Caco-2 (cell line): ENCODE data around the gene PCDH20. TPM values are rescaled to one million over a fixed set of nuclear protein-coding genes. Genes with fewer than 3 reads are reported as not detected.
A peak's percentile ranks its signal among the peaks of the same experiment; 100 is the strongest.

Experiments
- BruUV-seq: library from RNA; stranded (reverse); fragments of 400-500 nt; replicated peaks from 2 replicates; lab custom pipeline; 2021; lab: Mats Ljungman, UMichigan
- CTCF ChIA-PET: fragments of 300-600 bp; sonication (Branson Sonifier 250); formaldehyde crosslinking; loops from one replicate; lab custom pipeline; 2022; ENCODE audit warnings: antibody characterized with exemption; lab: Charles Lee
- POLR2A ChIA-PET: fragments of 300-600 bp; sonication (Branson Sonifier 250); formaldehyde crosslinking; loops from one replicate; lab custom pipeline; 2022; ENCODE audit warnings: antibody characterized with exemption; lab: Charles Lee
- DNase-seq, 2 experiments: peaks; one replicate each; pipeline versions ENCODE4 v3.0.0 to v3.0.0-alpha.2; 2020 to 2022
- H3K27me3 ChIP-seq: replicated peaks from 2 replicates; pipeline ENCODE4 v1.6.0; 2011; ENCODE audit warnings: low read length; ENCODE audit not compliant: control insufficient read depth, insufficient read depth
- H3K36me3 ChIP-seq: 2 replicates; pipeline ENCODE4 v1.5.1; 2011; ENCODE audit warnings: low read length; ENCODE audit not compliant: control insufficient read depth, insufficient read depth
- H3K4me1 ChIP-seq: fragments of 250-450 bp; sonication (Bioruptor Pico); 2 replicates; pipeline ENCODE4 v1.5.1; 2020; ENCODE audit warnings: mild to moderate bottlenecking
- H3K4me3 ChIP-seq: 2 replicates; pipeline ENCODE4 v1.5.1; 2011; ENCODE audit warnings: low read depth, mild to moderate bottlenecking, control low read depth, low read length
- H3K9me3 ChIP-seq: fragments of 250-450 bp; sonication (Bioruptor Pico); 2 replicates; pipeline ENCODE4 v1.5.1; 2020; ENCODE audit warnings: mild to moderate bottlenecking, moderate library complexity
- H3K27ac Mint-ChIP-seq: one replicate; pipeline ENCODE4 v1.8.0; 2022; ENCODE audit warnings: mixed read lengths; ENCODE audit not compliant: unreplicated experiment
- H3K27me3 Mint-ChIP-seq: one replicate; pipeline ENCODE4 v1.8.0; 2022; ENCODE audit warnings: mixed read lengths; ENCODE audit not compliant: insufficient read depth, unreplicated experiment
- H3K36me3 Mint-ChIP-seq: one replicate; pipeline ENCODE4 v1.8.0; 2022; ENCODE audit warnings: mild to moderate bottlenecking, mixed read lengths; ENCODE audit not compliant: insufficient read depth, unreplicated experiment
- H3K4me1 Mint-ChIP-seq: one replicate; pipeline ENCODE4 v1.8.0; 2022; ENCODE audit warnings: low read depth, mixed read lengths; ENCODE audit not compliant: unreplicated experiment
- H3K4me3 Mint-ChIP-seq: one replicate; pipeline ENCODE4 v1.8.0; 2022; ENCODE audit warnings: mild to moderate bottlenecking, moderate library complexity, mixed read lengths; ENCODE audit not compliant: unreplicated experiment
- H3K9me3 Mint-ChIP-seq: one replicate; pipeline ENCODE4 v1.8.0; 2022; ENCODE audit warnings: mixed read lengths; ENCODE audit not compliant: unreplicated experiment
- intact Hi-C: fragments of 100-400 bp; cut with micrococcal nuclease; formaldehyde crosslinking; loops from one replicate; pipeline ENCODE4 v1.10.0; 2022; ENCODE audit not compliant: unreplicated experiment
- total RNA-seq: library from RNA; stranded (reverse); gene quantifications from 2 replicates; pipeline ENCODE4 v1.2.3, GENCODE V29; 2022
- TF ChIP-seq, protein P1 (sequence below), 2 experiments: fragments of 200-600 bp in 1 of 2; IDR thresholded peaks; 1 replicate in 1 of 2; 2 replicates in 1 of 2; pipeline versions ENCODE4 v1.5.1 to v1.8.0; 2011 to 2022; ENCODE audit warnings: antibody characterized with exemption in 1 of 2, control low read depth in 1 of 2, inconsistent platforms in 1 of 2, low read depth in 1 of 2, low read length in 1 of 2, mild to moderate bottlenecking in 1 of 2, moderate library complexity in 1 of 2; ENCODE audit not compliant: insufficient read depth in 1 of 2, severe bottlenecking in 1 of 2, unreplicated experiment in 1 of 2

Gene PCDH20
- total RNA-seq, 1 experiment from 2014 or later, result not detected

- H3K27me3 Mint-ChIP-seq, result peaks cover 7% of the 10 kb centered on the region
Observed at GRCh38 chr13:61415058-61415721, 459 bp downstream of the PCDH20 start.

GRCh38 chr13:61414686-61415057 lies 977 bp downstream of the PCDH20 start:
- H3K4me3 ChIP-seq, result no peak overlapping the region
- no peaks in the 10 kb centered on the region for H3K36me3 Mint-ChIP-seq
- no peaks in the 10 kb centered on the region for H3K36me3 ChIP-seq
- intact Hi-C loops, result loop anchor here (5.0 to 10.0 kb wide), 3 partner anchors 163 to 290 kb away; no protein-coding TSS in a partner anchor
- H3K9me3 Mint-ChIP-seq, result no peaks in the 10 kb centered on the region
- DNase-seq, result no peak
- TF ChIP-seq, protein P1, sequence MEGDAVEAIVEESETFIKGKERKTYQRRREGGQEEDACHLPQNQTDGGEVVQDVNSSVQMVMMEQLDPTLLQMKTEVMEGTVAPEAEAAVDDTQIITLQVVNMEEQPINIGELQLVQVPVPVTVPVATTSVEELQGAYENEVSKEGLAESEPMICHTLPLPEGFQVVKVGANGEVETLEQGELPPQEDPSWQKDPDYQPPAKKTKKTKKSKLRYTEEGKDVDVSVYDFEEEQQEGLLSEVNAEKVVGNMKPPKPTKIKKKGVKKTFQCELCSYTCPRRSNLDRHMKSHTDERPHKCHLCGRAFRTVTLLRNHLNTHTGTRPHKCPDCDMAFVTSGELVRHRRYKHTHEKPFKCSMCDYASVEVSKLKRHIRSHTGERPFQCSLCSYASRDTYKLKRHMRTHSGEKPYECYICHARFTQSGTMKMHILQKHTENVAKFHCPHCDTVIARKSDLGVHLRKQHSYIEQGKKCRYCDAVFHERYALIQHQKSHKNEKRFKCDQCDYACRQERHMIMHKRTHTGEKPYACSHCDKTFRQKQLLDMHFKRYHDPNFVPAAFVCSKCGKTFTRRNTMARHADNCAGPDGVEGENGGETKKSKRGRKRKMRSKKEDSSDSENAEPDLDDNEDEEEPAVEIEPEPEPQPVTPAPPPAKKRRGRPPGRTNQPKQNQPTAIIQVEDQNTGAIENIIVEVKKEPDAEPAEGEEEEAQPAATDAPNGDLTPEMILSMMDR (IDR thresholded peaks at IDR 0.05; ENCODE audit: insufficient read depth in 1 of 2, low read depth in 1 of 2, low read length in 1 of 2, severe bottlenecking in 1 of 2, unreplicated experiment in 1 of 2), result no peak
- no peaks in the 10 kb centered on the region for H3K9me3 ChIP-seq
- ChIA-PET POLR2A (no interaction called here), CTCF (no interaction called here)
- no TSS peak for BruUV-seq
- H3K27ac Mint-ChIP-seq, result no peak overlapping the region
- H3K4me3 Mint-ChIP-seq, result peak overlapping the region; percentile 46
- no peaks in the 10 kb centered on the region for H3K27me3 ChIP-seq
- peaks cover 8% of the 10 kb centered on the region for H3K4me1 Mint-ChIP-seq
- H3K4me1 ChIP-seq, result no peaks in the 10 kb centered on the region
- peaks cover 7% of the 10 kb centered on the region for H3K27me3 Mint-ChIP-seq

More at GRCh38 chr13:61415058-61415721, 459 bp downstream of the PCDH20 start:
- intact Hi-C loops, result loop anchor here (10.0 kb wide), 1 partner anchor 290 kb away; no protein-coding TSS in a partner anchor
- ChIA-PET CTCF (interaction anchor here (1.1 kb wide), 1 partner anchor 129 kb away, joined by 3 read pairs; no protein-coding TSS in a partner anchor), POLR2A (no interaction called here)
- Histone ChIP-seq H3K4me1 (no peaks in the 10 kb centered on the region), H3K9me3 (no peaks in the 10 kb centered on the region), H3K27me3 (no peaks in the 10 kb centered on the region), H3K36me3 (no peaks in the 10 kb centered on the region), H3K4me3 (no peak overlapping the region)
- Mint-ChIP-seq H3K27ac (no peak overlapping the region), H3K4me3 (peak overlapping the region; percentile 46), H3K9me3 (no peaks in the 10 kb centered on the region), H3K4me1 (peaks cover 8% of the 10 kb centered on the region), H3K36me3 (no peaks in the 10 kb centered on the region)
- BruUV-seq, result no TSS peak
- TF ChIP-seq, protein P1 (IDR thresholded peaks at IDR 0.05; ENCODE audit: insufficient read depth in 1 of 2, low read depth in 1 of 2, low read length in 1 of 2, severe bottlenecking in 1 of 2, unreplicated experiment in 1 of 2), result no peak
- DNase-seq, result peak; percentile 32 to 44

DNA sequence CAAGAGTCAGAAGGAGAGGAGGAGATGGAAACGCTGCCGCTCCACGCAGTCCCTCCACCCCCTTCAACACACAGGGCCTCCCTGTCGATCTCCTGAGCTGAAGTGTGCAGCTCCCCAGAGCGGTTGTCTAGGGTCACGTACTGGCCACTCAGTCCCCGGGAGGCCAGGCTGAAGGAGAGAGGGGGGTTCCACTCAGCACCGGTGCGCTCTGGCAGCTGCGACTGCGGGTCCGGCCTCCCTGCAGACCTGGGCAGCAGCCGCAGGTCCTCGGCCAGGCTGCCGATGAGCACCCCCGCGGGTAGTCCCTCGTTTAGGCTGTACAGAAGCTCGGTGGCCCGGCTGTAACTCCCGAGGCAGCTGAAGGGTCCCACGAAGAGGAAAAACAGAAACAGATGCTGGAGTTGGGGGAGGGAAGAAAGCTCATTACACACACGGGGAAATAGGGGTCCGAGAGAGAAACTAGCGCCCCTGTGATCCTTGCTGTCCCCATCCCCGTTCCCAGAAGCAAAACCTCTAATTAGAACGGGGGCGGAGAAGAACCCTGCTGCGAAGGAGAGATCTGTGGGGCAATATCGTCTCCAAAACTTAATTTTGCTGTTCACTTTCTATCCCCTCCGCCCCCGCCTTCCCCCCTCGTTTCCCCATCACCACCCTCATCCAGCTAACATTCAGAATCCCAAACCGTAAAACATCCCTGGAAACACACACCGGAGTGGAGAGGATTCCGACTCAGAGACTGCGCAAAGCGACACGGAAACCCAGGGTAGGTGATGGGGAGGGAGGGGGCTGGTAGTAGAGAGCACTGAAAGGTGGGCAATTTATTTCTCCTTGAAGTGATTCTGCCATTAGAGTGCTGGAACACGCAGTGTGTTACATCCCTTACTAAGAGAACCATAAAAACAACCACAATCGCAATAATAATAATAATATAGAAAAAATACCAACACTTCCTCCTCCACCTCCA lies 1.8 kb downstream of the PCDH20 start:
- H3K27ac Mint-ChIP-seq, result no peak overlapping the region
- H3K27me3 ChIP-seq, result no peaks in the 10 kb centered on the region
- H3K4me1 ChIP-seq, result no peaks in the 10 kb centered on the region
- peaks cover 7% of the 10 kb centered on the region for H3K27me3 Mint-ChIP-seq
- BruUV-seq, result no TSS peak
- no peaks in the 10 kb centered on the region for H3K9me3 Mint-ChIP-seq
- no peaks in the 10 kb centered on the region for H3K36me3 ChIP-seq
- no peak overlapping the region for H3K4me3 ChIP-seq
- no peaks in the 10 kb centered on the region for H3K9me3 ChIP-seq
- no peak for DNase-seq
- TF ChIP-seq, protein P1 (IDR thresholded peaks at IDR 0.05; ENCODE audit: insufficient read depth in 1 of 2, low read depth in 1 of 2, low read length in 1 of 2, severe bottlenecking in 1 of 2, unreplicated experiment in 1 of 2), result no peak
- ChIA-PET POLR2A (no interaction called here), CTCF (no interaction called here)
- no peaks in the 10 kb centered on the region for H3K36me3 Mint-ChIP-seq
- H3K4me3 Mint-ChIP-seq, result no peak overlapping the region
- intact Hi-C loops, result loop anchor here (5.0 to 10.0 kb wide), 3 partner anchors 163 to 289 kb away; no protein-coding TSS in a partner anchor
- H3K4me1 Mint-ChIP-seq, result peaks cover 8% of the 10 kb centered on the region
